Endothelial cell of umbilical vein (primary cell): ENCODE measurements around the gene C15orf61. TPM values are rescaled to one million over a fixed set of nuclear protein-coding genes. Genes with fewer than 3 reads are reported as not detected.

Experiments
- BruUV-seq: library from RNA; stranded (reverse); fragments of 400-500 nt; replicated peaks from 2 replicates; lab custom pipeline; 2021; lab: Mats Ljungman, UMichigan
- CTCF ChIA-PET: fragments of 300-600, 350-600 bp; sonication (Branson Sonifier 250); formaldehyde crosslinking; loops from one replicate; lab custom pipeline; 2021; ENCODE audit warnings: antibody characterized with exemption, inconsistent platforms; lab: Charles Lee
- POLR2A ChIA-PET: fragments of 300-600, 350-600 bp; sonication (Branson Sonifier 250); formaldehyde crosslinking; loops from one replicate; lab custom pipeline; 2021; ENCODE audit warnings: antibody characterized with exemption, inconsistent platforms; lab: Charles Lee
- DNase-seq: peaks from one replicate; pipeline ENCODE4 v3.0.0-alpha.2; 2011; ENCODE audit warnings: low read depth, low spot score
- FAIRE-seq: peaks from 2 replicates; lab custom pipeline; 2011; peaks lifted over from hg19 to GRCh38; lab: Jason Lieb, UNC
- H2AFZ ChIP-seq: 2 replicates; pipeline ENCODE4 v1.6.0; 2012; ENCODE audit warnings: low read depth, low read length, control low read depth, inconsistent platforms
- H3K27ac ChIP-seq: 2 replicates; pipeline ENCODE4 v1.5.1; 2011; ENCODE audit warnings: low read depth, mild to moderate bottlenecking, control low read depth, low read length, moderate library complexity; ENCODE audit not compliant: insufficient read depth
- H3K27me3 ChIP-seq, 2 experiments: 2 replicates each; pipeline versions ENCODE4 v1.6.0 to v1.6.1; 2011; ENCODE audit warnings: low read length in 2 of 2, mixed read lengths in 1 of 2; ENCODE audit not compliant: control insufficient read depth in 2 of 2, insufficient read depth in 2 of 2
- H3K36me3 ChIP-seq, 2 experiments: 2 replicates in 1 of 2; 3 replicates in 1 of 2; pipeline ENCODE4 v1.5.1; 2011; ENCODE audit warnings: low read length in 2 of 2, mild to moderate bottlenecking in 1 of 2, moderate library complexity in 1 of 2; ENCODE audit not compliant: control insufficient read depth in 2 of 2, insufficient read depth in 2 of 2; ENCODE audit errors: extremely low read depth in 1 of 2
- H3K4me1 ChIP-seq: 3 replicates; pipeline ENCODE4 v1.5.1; 2011; ENCODE audit warnings: mild to moderate bottlenecking, low read length; ENCODE audit not compliant: control insufficient read depth, insufficient read depth; ENCODE audit errors: extremely low read depth
- H3K4me2 ChIP-seq: 2 replicates; pipeline ENCODE4 v1.6.1; 2011; ENCODE audit warnings: low read length, control low read depth, mixed read lengths; ENCODE audit not compliant: insufficient read depth
- H3K4me3 ChIP-seq, 3 experiments: fragments of 200-600 bp in 1 of 3; sonication (generic), shearing (Covaris generic) in 1 of 3; replicated peaks in 1 of 3; 2 replicates each; pipeline ENCODE4 v1.5.1; 2011 to 2016; ENCODE audit warnings: control low read depth in 3 of 3, low read length in 3 of 3, mild to moderate bottlenecking in 2 of 3, inconsistent platforms in 1 of 3, low read depth in 1 of 3, moderate library complexity in 1 of 3; ENCODE audit not compliant: insufficient read depth in 1 of 3
- H3K79me2 ChIP-seq: 2 replicates; pipeline ENCODE4 v1.6.0; 2012; ENCODE audit warnings: low read length, inconsistent platforms; ENCODE audit not compliant: control insufficient read depth, insufficient read depth
- H3K9ac ChIP-seq: replicated peaks from 2 replicates; pipeline ENCODE3; 2011; ENCODE audit warnings: low read length, control low read depth; ENCODE audit not compliant: insufficient read depth; ENCODE audit errors: extremely low read depth
- H3K9me1 ChIP-seq: replicated peaks from 3 replicates; pipeline ENCODE4 v1.6.0; 2011; ENCODE audit warnings: mild to moderate bottlenecking, low read length; ENCODE audit not compliant: control insufficient read depth, insufficient read depth; ENCODE audit errors: extremely low read depth
- H3K9me3 ChIP-seq: replicated peaks from 2 replicates; pipeline ENCODE4 v1.5.1; 2012; ENCODE audit warnings: low read length, inconsistent platforms; ENCODE audit not compliant: control insufficient read depth, insufficient read depth
- H4K20me1 ChIP-seq: replicated peaks from 2 replicates; pipeline ENCODE3; 2011; ENCODE audit warnings: mild to moderate bottlenecking, low read length; ENCODE audit not compliant: control insufficient read depth, insufficient read depth; ENCODE audit errors: extremely low read depth
- EZH2 ChIP-seq: IDR thresholded peaks from 2 replicates; pipeline ENCODE4 v1.6.1; 2012; ENCODE audit warnings: borderline replicate concordance, low read depth, mild to moderate bottlenecking, moderate library complexity, low read length, inconsistent platforms; ENCODE audit not compliant: severe bottlenecking
- FOS ChIP-seq: IDR thresholded peaks from 2 replicates; pipeline ENCODE4 v1.6.1; 2011; ENCODE audit warnings: mild to moderate bottlenecking, low read length, moderate library complexity, borderline replicate concordance; ENCODE audit not compliant: insufficient read depth
- GATA2 ChIP-seq: IDR thresholded peaks from 2 replicates; pipeline ENCODE4 v1.7.0; 2011; ENCODE audit warnings: low read depth, mild to moderate bottlenecking, moderate library complexity, mixed read lengths, low read length; ENCODE audit not compliant: insufficient read length, insufficient read depth
- JUN ChIP-seq: IDR thresholded peaks from 2 replicates; pipeline ENCODE4 v1.6.1; 2011; ENCODE audit warnings: borderline replicate concordance, low read depth; ENCODE audit not compliant: insufficient read length, insufficient read depth
- MAX ChIP-seq: IDR thresholded peaks from 2 replicates; pipeline ENCODE4 v1.6.1; 2011; ENCODE audit not compliant: insufficient read depth, insufficient read length
- MYC ChIP-seq: IDR thresholded peaks from one replicate; pipeline ENCODE4 v1.6.1; 2011; ENCODE audit warnings: mild to moderate bottlenecking, low read depth, low read length
- POLR2A ChIP-seq: IDR thresholded peaks from 2 replicates; pipeline ENCODE4 v1.6.1; 2012; ENCODE audit warnings: low read depth, mild to moderate bottlenecking, control low read depth, low read length
- POLR2AphosphoS5 ChIP-seq: IDR thresholded peaks from 2 replicates; pipeline ENCODE4 v1.6.1; 2012; ENCODE audit warnings: low read depth, mild to moderate bottlenecking, control low read depth, low read length, moderate library complexity; ENCODE audit not compliant: insufficient read depth
- dilution Hi-C: fragments of 300-500 bp; cut with MboI; formaldehyde crosslinking; loops from one replicate; pipeline ENCODE4 v1.15.0; 2019; ENCODE audit warnings: low sequenced_read_pairs; ENCODE audit not compliant: extremely low pct_ligation_motif_present
- intact Hi-C: fragments of 100-400 bp; cut with micrococcal nuclease; formaldehyde crosslinking; loops from one replicate; pipeline ENCODE4 v1.10.0; 2022
- polyA plus RNA-seq, 4 experiments: library from polyadenylated mRNA; depleted of rRNA in 3 of 4; stranded (reverse) in 3 of 4; unstranded in 1 of 4; fragments of >200 nt; gene quantifications; 2 replicates each; pipeline versions ENCODE4 v1.2.1 to v1.2.3, GENCODE V29; 2011 to 2012; ENCODE audit warnings: missing spikeins in 1 of 4
- total RNA-seq: library from RNA; stranded (reverse); gene quantifications from 2 replicates; pipeline ENCODE4 v1.2.3, GENCODE V29; 2021
- TF ChIP-seq, protein P1 (sequence below), 2 donors: IDR thresholded peaks; 1 replicate in 1 of 2; 2 replicates in 1 of 2; pipeline ENCODE4 v1.5.1; 2011; ENCODE audit warnings: low read length in 2 of 2, mild to moderate bottlenecking in 2 of 2, moderate library complexity in 2 of 2, control low read depth in 1 of 2, inconsistent platforms in 1 of 2, low read depth in 1 of 2; ENCODE audit not compliant: insufficient read depth in 1 of 2; ENCODE audit errors: extremely low read depth in 1 of 2

C15orf61 gene
- total and polyA plus RNA-seq, 2 donors (not counting 3 experiments of a cell fraction or from before 2014, with no cell fraction given) = 3.2 to 4.1 TPM

DNA sequence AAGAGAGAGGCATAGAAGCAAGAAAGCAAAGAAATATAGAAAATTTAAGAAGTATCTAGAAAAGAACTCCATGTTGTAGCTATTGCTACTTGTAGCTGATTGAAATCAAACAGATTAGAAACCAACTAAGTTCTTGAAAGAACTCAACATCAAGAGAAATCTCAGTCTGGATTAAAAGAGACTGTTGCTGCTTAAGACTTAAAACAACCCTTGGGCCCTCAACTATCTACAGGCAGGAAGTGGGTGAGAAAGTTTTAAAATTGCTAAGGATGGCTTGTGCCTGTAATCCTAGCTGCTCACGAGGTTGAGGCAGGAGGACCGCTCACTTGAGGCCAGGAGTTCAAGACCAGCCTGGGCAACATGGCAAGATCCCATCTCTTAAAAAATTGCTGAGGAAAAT, 39.3 kb upstream of the C15orf61 start:
- dilution Hi-C loops = no loop called here
- POLR2A ChIA-PET = no interaction called here
- FAIRE-seq = no peak

More for the DNA sequence above, 39.3 kb upstream of the C15orf61 start:
- peaks cover 0 to 3% of the 10 kb centered on the region in 2 experiments for H3K27me3 ChIP-seq
- no peaks in the 10 kb centered on the region for H3K36me3 ChIP-seq
- intact Hi-C loops = no loop called here
- no peak overlapping the region for H2AFZ ChIP-seq
- no peak for TF ChIP-seq JUN
- TF ChIP-seq POLR2A = no peak
- no peak for TF ChIP-seq GATA2
- TF ChIP-seq MYC = no peak
- TF ChIP-seq MAX = no peak
- TF ChIP-seq, protein P1, sequence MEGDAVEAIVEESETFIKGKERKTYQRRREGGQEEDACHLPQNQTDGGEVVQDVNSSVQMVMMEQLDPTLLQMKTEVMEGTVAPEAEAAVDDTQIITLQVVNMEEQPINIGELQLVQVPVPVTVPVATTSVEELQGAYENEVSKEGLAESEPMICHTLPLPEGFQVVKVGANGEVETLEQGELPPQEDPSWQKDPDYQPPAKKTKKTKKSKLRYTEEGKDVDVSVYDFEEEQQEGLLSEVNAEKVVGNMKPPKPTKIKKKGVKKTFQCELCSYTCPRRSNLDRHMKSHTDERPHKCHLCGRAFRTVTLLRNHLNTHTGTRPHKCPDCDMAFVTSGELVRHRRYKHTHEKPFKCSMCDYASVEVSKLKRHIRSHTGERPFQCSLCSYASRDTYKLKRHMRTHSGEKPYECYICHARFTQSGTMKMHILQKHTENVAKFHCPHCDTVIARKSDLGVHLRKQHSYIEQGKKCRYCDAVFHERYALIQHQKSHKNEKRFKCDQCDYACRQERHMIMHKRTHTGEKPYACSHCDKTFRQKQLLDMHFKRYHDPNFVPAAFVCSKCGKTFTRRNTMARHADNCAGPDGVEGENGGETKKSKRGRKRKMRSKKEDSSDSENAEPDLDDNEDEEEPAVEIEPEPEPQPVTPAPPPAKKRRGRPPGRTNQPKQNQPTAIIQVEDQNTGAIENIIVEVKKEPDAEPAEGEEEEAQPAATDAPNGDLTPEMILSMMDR (IDR thresholded peaks at IDR 0.05; ENCODE audit: extremely low read depth in 1 of 2, insufficient read depth in 1 of 2, low read depth in 1 of 2, low read length in 2 of 2) = no peak
- no peak for TF ChIP-seq FOS
- no peak for TF ChIP-seq POLR2AphosphoS5
- no peak for TF ChIP-seq EZH2
- no peaks in the 10 kb centered on the region for H3K4me1 ChIP-seq
- no peaks in the 10 kb centered on the region for H3K9me3 ChIP-seq
- no TSS peak for BruUV-seq
- CTCF ChIA-PET = no interaction called here
- no peak overlapping the region for H3K4me2 ChIP-seq
- no peaks in the 10 kb centered on the region for H3K79me2 ChIP-seq
- no peak overlapping the region for H3K27ac ChIP-seq
- no peak for DNase-seq
- no peaks in the 10 kb centered on the region for H3K9me1 ChIP-seq
- no peak overlapping the region for H3K9ac ChIP-seq
- H3K4me3 ChIP-seq = no peak overlapping the region
- H4K20me1 ChIP-seq = no peaks in the 10 kb centered on the region
